H1 (cell line): ENCODE data around the gene STAP2. TPM values are rescaled to one million over a fixed set of nuclear protein-coding genes. Genes with fewer than 3 reads are reported as not detected.

Experiments used
- CBX5 ChIP-seq: fragments of 300-800, 300-1000 bp; sonication (generic); IDR thresholded peaks from 2 replicates; pipeline ENCODE4 v1.7.1; 2016; ENCODE audit warnings: antibody characterized with exemption, low read length, low read depth
- CREB1 ChIP-seq: IDR thresholded peaks from 2 replicates; pipeline ENCODE4 v1.6.1; 2012; ENCODE audit warnings: inconsistent platforms
- JUN ChIP-seq: IDR thresholded peaks from 2 replicates; pipeline ENCODE4 v1.6.1; 2011; ENCODE audit warnings: low read depth, mild to moderate bottlenecking, improper control_type of control experiment, low read length
- MAFK ChIP-seq: IDR thresholded peaks from 2 replicates; pipeline ENCODE4 v1.6.1; 2012; ENCODE audit warnings: low read depth, mild to moderate bottlenecking, improper control_type of control experiment, low read length
- NRF1 ChIP-seq: IDR thresholded peaks from 2 replicates; pipeline ENCODE4 v1.6.1; 2011; ENCODE audit warnings: mild to moderate bottlenecking, low read depth, low read length, improper control_type of control experiment
- POLR2A ChIP-seq, 2 experiments: IDR thresholded peaks; 1 replicate in 1 of 2; 2 replicates in 1 of 2; pipeline ENCODE4 v1.6.1; 2011; ENCODE audit warnings: low read depth in 2 of 2, low read length in 2 of 2, mild to moderate bottlenecking in 2 of 2; ENCODE audit errors: control extremely low read depth in 1 of 2
- RXRA ChIP-seq: IDR thresholded peaks from 2 replicates; pipeline ENCODE4 v1.6.1; 2011; ENCODE audit warnings: low read depth, mild to moderate bottlenecking, low read length, moderate library complexity; ENCODE audit not compliant: insufficient read depth
- polyA plus RNA-seq, 7 experiments: library from polyadenylated mRNA; depleted of rRNA in 3 of 7; stranded (reverse) in 5 of 7; unstranded in 2 of 7; fragments of >200 nt in 5 of 7; fragments of 200-250 nt in 2 of 7; gene quantifications; 1 replicate in 5 of 7; 2 replicates in 1 of 7; 4 replicates in 1 of 7; pipeline versions ENCODE4 v1.2.1 to v1.2.3, GENCODE V29; 2011 to 2013; ENCODE audit warnings: missing spikeins in 2 of 7, mixed read lengths in 2 of 7
- total RNA-seq: library from RNA; stranded (reverse); fragmentation: NEBNext Ultra II Directional; extraction: Animal tissue kit (Norgen Biotek cat#: 25700); gene quantifications from 2 replicates; pipeline ENCODE4 v1.2.1, GENCODE V29; 2021

The STAP2 gene
- total and polyA plus RNA-seq, 2 of the 8 experiments (the other 6 are each of a cell fraction or from before 2014, with no cell fraction given): 15.3 to 37.3 TPM

DNA sequence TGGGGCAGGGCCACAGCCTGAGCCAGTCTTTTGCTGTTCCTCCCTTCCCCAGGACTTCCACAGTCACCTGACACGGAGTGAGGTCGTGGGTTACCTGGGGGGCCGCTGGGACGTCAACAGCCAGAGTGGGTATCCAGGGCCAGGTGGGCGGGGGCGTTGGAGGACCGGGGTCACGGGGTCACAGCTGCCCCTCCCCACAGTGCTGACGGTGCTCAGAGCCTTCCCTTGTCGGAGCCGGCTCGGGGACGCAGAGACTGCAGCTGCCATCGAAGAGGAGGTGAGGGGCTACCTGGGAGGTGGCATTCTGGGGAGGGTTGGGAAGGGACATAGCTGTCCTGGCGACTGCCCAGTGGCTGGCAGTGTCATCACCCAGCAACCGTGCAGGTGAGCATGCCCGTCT lies 16.3 kb upstream of the STAP2 start (continued):
- no peak for TF ChIP-seq CBX5
- no peak for TF ChIP-seq CREB1
- TF ChIP-seq MAFK: no peak
- no peak for TF ChIP-seq POLR2A (IDR thresholded peaks at IDR 0.05; ENCODE audit: control extremely low read depth in 1 of 2, low read depth in 2 of 2, low read length in 2 of 2)
- no peak for TF ChIP-seq RXRA
- TF ChIP-seq JUN: no peak
- TF ChIP-seq NRF1: no peak
